Ishikawa (cell line): ENCODE results near the gene CDKN1A.

Experiments
- CEBPB ChIP-seq: IDR thresholded peaks from 2 replicates; pipeline ENCODE4 v1.6.1; 2012
- FOXM1 ChIP-seq: IDR thresholded peaks from 2 replicates; pipeline ENCODE4 v1.6.1; 2012; ENCODE audit warnings: low read depth, borderline replicate concordance
- NFIC ChIP-seq: IDR thresholded peaks from 2 replicates; pipeline ENCODE4 v1.6.1; 2012
- RAD21 ChIP-seq: IDR thresholded peaks from 2 replicates; pipeline ENCODE4 v1.6.1; 2012; ENCODE audit warnings: low read depth
- TAF1 ChIP-seq: IDR thresholded peaks from 2 replicates; pipeline ENCODE4 v1.6.1; 2012; ENCODE audit warnings: low read depth, mild to moderate bottlenecking
- TCF12 ChIP-seq: IDR thresholded peaks from 2 replicates; pipeline ENCODE4 v1.6.1; 2012; ENCODE audit warnings: low read depth
- TF ChIP-seq, protein P1 (sequence below): IDR thresholded peaks from 2 replicates; pipeline ENCODE4 v1.6.1; 2012

DNA sequence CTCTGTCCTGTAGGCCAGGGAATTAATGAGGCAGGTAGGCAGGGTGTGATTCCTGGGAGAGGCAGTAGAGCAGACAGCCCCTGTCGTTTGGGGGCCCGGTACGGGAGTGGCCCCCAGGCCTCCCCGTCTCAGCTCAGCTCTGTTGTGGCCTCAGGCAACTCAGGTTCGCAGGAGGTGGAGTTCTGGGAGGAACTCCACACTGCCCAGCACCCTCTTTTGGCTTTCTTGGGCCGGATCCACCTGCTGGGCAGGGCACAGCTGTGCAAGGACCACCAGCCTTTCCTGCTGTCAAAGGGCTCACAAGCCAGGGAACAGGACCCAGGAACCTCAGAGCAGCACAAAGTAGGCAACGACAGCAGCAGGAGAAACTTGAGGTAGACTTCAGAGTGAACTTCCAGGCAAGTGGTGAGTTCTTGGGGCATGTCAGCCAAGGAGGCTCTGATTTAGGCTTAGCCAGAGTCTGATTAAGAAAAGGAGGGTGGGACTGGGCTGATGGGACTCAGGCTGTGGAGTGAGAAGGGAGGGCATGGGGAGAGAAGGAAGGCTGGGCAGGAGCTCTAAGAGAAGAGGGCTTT, 56.1 kb downstream of the CDKN1A start:
- TF ChIP-seq FOXM1 (no peak), TCF12 (no peak), CEBPB (no peak), NFIC (no peak), TAF1 (no peak), RAD21 (no peak)
- TF ChIP-seq, protein P1, sequence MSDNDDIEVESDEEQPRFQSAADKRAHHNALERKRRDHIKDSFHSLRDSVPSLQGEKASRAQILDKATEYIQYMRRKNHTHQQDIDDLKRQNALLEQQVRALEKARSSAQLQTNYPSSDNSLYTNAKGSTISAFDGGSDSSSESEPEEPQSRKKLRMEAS: no peak
